Activated gamma-delta T cell treated with anti-CD3 and anti-CD28 coated beads, Interleukin-2, amount 50 U/mL, for 16 hours (primary cell): ENCODE data around the gene SLC34A1.

ENCODE experiments used
- DNase-seq: peaks from one replicate; pipeline ENCODE4 v3.0.0-alpha.2; 2020; ENCODE audit warnings: low read depth

Gene SLC34A1

DNA sequence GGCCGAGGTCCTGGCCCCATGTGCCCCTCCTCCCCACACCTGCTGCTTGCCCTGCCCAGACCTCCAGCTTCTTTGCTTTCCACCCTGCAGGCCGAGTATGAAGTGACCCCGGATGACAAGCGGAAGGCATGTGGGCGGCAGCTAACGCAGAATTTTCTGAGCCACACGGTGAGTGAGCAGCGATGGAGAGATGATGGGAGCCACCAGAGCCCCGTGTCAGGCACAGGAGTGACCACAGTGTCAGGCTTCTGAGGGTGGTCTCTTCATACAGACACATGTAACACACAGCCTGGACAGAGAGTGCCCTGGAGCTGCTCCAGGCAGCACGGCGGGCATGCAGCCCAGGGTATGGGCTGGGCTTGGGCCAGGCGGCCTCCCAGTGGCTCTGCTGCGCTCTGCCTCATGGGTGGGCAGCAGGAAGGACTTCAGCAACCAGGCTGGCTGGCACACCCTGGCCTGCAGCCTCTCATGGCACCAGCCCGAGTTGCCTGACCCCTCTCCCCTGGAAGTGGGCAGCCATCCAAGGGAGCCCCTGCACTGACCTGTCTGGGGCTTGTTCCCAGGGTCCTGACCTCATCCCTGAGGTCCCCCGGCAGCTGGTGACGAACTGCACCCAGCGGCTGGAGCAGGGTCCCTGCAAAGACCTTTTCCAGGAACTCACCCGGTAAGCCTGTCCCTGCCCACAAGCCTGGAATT lies 48.1 kb downstream of the SLC34A1 start:
- no peak for DNase-seq

DNA sequence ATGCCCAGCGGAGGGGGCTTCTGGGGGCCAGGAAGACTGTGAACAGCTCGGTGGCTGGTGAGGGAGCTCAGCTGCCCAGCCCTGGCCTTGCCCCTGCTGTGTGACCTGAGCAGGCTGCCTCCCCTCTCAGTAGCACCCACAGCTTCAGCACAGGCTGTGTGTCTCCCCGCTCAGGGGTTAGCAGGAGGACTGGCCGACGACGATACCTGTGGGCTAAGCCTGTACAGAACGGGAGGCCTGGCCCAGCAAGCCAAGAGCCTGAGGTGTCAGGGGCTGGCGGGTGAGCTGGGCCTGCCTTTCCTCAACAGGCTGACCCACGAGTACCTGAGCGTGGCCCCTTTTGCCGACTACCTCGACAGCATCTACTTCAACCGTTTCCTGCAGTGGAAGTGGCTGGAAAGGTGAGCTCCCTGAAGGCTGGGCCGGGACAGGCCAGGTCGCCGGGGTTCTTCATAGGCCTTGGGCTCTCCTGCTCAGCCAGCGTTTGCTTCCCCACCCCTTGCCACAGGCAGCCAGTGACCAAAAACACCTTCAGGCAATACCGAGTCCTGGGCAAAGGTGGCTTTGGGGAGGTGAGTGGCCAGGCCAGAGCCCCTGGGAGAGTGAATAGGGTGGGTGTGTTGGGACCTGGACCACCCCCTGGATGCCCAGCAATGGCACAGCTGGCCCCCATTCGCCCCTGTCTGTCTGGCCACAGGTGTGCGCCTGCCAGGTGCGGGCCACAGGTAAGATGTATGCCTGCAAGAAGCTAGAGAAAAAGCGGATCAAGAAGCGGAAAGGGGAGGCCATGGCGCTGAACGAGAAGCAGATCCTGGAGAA lies 48.8 kb downstream of the SLC34A1 start:
- DNase-seq: no peak

DNA sequence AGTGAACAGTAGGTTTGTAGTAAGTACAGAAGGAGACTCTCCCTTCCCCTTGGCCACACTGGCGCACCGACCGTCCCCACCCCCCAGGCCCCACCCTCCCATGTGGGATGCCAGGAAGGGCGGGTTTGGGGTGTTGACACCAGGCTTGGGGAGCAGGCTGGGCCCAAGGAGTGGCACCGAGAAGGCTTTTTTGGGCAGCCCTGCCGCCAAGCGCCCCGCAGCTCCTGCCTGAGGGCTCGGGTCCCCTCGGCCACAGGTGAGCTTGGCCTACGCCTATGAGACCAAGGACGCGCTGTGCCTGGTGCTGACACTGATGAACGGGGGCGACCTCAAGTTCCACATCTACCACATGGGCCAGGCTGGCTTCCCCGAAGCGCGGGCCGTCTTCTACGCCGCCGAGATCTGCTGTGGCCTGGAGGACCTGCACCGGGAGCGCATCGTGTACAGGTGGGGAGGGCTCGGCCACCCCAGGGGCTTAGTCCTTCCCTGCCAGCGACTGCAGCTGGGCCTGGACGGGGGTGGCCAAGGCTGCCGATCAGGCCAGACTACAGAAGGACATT lies 49.5 kb downstream of the SLC34A1 start:
- no peak for DNase-seq

DNA sequence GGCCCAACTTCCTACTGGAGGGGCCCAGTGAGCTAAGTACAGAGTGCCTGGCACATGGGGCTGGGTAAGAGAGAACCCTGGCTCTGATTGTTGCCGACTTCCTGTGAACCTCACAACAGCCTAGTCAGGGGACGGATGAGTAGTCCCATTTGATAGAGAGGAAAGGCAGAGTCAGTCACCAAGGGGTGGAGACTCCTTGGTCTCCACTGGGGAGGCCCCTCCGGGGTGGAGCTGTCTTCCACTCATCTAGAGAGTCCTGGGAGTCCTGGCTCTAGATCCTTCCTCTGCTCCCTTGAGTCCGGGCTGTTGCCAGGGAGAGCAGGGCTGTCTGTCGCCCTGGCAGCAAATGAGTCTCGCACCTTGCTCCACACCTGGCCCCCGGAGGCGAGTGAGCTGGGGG lies 50.2 kb downstream of the SLC34A1 start:
- no peak for DNase-seq

DNA sequence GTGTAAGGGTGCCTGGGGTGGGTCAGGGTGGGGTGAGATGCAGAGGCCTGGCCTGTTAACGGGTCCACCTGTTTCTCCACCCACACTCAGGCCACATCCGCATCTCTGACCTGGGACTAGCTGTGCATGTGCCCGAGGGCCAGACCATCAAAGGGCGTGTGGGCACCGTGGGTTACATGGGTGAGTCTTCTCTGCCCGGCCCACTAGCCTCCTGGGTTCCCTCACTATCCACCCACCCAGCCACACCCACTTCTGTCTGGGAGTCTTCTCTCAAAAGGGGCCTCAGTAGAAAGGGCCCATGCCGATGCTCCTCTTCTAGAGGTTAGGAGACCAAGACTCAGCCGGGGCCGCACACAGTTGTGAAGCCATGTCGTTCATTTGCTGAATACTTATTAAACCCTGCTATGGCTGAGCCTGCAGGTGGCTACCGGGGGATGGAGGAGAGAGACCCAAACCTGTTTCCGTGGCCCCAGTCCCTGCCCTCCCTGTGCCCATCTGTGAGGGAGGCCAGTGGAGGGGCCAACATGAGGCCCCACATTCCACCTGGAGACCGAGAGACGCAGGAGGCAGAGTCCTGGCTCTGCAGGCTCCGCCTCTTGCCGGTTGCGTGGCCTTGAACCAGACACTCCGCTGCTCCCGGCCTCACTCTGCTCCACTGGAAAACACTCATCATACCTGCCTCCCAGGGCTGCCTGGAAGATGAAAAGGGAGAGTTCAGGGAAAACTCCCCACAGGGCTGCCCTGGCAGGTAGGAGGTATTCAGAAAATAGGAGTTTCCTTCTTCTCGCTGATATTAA lies 50.9 kb downstream of the SLC34A1 start:
- no peak for DNase-seq

DNA sequence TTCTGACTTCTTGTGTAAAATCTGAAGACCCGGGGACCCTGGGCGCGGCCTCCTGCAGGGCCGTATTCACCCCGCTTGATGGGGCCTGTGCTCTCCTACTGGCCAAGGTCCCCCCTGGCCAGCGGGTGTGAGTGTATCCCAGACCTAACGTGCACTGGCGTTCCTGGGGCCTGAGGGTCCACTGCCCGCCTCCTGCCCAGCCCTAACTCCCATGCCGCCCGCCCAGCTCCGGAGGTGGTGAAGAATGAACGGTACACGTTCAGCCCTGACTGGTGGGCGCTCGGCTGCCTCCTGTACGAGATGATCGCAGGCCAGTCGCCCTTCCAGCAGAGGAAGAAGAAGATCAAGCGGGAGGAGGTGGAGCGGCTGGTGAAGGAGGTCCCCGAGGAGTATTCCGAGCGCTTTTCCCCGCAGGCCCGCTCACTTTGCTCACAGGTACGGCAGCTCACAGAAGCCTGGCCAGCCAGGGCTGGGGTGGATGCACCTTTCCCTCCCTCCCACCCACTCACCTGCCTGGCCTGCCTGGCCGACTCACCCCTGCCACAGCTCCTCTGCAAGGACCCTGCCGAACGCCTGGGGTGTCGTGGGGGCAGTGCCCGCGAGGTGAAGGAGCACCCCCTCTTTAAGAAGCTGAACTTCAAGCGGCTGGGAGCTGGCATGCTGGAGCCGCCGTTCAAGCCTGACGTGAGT lies 51.8 kb downstream of the SLC34A1 start:
- DNase-seq: no peak

DNA sequence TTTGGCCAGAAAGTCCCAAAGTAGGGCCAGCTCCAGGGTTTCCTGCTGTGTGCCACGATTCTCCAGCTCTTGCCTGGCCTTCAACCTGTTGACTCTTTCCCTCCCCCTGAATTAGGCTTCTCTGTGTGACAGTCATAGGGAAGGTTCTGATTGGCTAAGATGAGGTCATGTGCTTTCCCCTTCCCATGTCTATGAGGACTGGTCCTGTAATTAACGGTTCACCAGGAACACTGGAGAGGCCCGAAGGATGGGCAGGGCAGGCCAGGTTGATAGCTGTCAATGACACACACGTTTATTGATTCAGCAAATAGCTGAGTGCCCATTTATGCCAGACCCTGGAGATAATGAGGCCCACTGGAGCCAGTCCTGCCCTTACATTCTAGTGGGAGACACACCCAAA lies 53.4 kb downstream of the SLC34A1 start:
- DNase-seq: no peak

DNA sequence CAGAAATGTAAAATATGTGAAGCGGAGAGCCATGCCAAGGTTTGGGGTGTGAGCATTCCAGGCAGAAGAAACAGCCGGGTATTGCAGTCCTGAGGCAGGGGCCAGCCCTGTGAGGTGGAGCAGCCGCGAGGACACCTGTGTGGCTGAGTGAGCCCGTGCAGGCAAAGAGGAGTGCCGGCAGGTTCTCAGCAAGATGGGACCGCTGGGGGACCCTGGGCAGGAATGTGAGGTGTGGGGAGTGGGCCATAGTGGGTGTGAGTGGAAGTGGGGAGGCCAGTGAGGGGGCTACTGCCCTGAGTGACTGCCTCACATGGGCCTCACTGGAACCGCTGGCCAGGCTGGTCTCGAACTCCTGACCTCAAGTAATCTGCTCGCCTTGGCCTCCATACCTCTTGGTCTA lies 54.2 kb downstream of the SLC34A1 start:
- DNase-seq: no peak

DNA sequence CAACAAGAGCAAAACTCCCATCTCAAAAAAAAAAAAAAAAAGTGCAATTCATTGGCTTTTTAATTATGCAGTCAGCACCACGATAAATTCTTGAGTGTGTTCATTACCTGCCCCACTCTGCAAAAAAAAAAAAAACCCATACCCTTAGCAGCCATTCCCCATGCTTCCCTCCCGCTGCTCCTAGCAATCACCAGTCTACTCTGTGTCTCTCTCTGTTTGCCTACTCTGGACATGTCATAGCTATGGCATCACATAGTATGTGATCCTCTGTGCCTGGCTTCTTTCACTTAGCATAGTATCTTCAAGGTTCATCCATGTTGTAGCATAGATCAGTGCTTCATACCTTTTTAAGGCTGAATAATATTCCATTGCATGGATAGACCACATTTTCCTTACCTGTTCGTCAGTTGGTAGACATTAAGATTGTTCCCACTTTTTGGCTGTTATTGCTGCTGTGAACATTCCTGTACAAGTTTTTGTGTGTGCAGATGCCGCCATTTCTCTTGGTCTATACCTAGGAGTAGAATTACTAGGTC lies 55.4 kb downstream of the SLC34A1 start:
- no peak for DNase-seq

DNA sequence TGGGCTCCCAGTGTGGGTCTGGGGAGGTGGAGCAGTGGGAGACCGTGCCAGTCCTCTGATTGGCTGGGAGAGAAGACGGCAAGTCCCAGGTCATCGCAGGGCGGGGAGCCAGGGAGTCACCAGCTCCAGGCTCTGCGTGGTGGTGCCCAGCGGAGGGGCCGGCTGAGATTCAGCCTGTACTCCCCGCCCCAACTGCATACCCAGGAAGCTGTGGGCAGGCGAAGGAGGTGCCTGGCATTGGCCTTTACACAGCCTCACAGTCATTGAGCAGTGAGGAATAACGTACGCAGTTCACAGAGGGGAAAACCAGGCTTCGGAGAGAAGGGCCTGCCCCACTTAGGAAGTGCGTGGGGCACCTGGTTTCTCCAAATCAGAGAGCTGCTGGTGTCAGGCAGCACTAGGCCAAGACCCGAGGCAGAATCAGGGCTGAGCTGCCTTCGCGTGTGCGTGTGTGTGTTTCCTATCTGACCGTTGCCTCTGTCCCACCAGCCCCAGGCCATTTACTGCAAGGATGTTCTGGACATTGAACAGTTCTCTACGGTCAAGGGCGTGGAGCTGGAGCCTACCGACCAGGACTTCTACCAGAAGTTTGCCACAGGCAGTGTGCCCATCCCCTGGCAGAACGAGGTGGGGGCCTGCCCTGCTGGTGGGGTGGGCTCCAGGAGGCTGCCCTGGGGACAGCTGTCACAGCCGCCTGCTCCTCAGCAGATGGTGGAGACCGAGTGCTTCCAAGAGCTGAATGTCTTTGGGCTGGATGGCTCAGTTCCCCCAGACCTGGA lies 56.2 kb downstream of the SLC34A1 start:
- no peak for DNase-seq

DNA sequence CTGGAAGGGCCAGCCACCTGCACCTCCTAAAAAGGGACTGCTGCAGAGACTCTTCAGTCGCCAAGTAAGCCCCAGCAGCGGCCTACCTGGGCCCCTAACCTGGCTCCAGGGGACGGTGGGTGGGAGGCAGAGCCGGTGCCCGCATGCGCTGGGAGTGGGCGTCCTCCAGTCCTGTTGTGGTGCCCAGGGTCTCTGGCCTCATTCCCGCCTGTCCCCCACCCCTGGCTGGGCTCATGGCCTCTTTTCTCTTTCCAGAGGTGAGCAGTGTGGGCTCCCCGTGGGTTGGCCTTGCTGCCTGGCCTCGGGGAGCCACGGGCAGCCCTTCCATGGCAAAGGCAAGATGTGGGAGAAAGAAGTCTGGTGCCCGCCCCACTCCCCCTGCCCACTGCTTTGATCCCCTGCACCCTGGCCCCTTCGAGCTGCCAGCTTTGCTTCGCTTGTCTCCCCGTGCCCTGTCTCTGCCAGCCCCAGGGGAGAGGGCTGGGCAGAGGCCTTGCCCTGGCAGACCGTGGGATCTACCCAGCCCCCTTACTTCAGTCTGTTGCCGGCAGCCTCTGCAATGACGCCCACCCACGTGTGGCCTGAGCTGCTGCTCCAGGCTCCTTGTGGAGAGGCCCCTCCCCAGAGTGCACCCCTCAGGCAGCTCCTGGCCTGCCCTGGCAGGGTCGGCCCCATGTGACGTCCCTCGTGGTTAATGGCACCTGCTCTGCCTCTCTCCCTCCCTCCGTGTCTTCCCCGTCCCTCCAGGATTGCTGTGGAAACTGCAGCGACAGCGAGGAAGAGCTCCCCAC lies 57.0 kb downstream of the SLC34A1 start:
- DNase-seq: no peak

DNA sequence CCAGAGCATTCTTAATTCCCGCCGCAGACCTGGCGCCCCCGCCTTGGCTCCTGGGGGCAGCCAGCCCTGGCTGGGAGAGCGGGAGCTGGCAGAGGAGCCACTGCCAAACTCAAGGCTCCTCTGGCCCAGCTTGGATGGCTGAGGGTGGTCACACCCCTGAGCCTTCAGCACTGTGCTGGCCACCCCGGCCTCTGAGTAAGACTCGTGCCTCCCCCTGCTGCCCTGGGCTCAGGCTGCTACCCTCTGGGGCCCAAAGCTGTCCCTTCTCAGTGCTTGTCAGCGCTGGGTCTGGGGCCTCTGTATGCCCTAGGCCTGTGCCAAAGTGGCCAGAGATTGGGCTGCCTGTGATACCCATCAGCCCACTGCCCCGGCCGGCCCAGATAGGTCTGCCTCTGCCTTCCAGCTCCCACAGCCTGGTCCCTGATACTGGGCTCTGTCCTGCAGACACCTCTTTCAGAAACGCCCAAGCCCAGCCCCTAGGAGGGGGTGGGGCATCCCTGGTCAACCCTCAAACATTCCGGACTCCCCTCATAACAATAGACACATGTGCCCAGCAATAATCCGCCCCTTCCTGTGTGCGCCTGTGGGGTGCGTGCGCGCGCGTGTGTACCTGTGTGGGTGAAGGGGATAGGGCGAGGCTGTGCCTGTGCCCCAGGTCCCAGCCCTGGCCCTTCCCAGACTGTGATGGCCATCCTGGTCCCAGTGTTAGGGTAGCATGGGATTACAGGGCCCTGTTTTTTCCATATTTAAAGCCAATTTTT lies 58.0 kb downstream of the SLC34A1 start:
- DNase-seq: no peak

DNA sequence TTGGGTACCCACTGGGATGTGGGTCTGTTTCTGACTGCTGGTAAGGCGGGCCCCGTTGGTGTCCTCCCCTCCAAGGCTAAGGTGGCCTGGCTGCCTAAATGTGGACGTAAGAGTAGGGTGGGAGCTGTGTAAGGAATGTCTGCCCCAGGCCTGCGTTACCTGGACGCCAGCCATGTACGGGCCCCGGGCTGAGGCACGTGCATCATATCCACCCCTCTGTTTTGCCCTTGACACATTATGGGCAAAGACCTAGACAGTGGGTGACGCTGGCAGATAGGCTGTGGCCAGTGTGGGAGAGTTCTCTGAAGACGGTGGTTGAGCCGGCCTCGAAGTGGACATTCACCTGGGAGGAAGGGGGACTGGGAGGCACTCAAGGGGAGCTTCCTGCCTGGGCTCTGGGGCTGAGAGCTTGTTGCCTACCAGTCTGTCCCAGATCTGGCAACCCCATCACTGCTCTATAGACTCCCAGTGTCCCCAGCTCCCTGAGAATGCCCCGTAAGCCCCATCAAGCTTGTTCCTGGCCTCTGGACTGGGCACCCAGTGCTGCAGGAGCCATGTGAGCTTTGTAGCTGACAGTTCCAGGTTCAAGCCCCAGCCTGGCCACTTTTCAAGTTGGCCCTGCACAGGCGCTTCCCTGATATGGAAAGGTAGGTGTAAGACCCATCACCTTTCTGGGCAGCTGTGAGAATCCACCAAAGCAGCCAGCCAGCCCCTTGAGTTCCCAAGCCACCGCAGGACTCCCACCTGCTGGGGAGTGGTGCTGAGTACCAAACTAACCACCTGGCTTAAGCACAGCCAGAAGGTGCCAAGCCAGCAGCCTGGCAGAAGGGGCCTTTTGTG lies 59.1 kb downstream of the SLC34A1 start:
- DNase-seq: no peak

DNA sequence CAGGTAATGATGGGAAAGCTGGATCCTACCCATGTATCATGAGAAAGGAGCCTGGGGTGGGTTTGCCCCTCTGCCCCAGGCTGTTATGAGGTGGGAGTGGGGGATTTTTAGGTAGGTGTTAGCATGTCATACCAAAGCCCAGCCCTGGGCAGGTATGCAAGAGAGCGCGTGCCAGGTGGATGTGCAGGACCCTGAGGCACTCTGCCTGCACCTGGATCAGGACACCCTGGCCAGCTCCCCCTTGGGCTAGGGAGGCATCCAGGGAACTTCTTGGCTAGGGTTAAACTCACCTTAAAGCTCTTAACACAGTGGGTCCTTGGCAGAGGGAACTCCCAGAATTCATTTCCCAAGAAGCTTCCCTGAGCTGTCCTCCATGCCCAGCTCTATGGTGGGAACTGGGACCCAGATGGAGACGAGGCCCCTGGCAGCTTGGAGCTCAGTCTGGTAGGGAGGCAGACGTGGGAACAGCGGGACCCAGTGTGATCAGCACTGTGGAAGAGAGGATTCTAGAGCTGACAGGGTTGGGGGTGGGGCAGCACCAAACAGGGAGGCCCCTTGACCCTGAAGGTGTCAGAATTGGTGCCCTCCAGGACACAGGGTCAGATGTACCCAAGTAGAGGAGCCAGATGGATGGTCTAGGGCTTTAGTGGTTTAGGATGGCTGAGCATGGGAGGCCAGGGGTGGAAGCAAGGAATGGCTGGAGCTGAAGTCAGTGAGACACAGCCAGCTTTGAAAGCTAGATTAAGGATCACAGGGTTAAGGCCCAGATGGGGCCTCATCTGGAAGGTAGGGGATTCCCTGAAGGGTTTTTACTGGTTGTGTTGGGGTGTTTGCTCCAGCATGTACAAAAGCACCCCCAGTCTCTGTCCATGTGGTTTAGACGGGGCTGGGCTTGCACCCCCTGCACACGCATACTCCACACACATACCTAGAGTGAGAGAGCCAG lies 60.1 kb downstream of the SLC34A1 start:
- no peak for DNase-seq

DNA sequence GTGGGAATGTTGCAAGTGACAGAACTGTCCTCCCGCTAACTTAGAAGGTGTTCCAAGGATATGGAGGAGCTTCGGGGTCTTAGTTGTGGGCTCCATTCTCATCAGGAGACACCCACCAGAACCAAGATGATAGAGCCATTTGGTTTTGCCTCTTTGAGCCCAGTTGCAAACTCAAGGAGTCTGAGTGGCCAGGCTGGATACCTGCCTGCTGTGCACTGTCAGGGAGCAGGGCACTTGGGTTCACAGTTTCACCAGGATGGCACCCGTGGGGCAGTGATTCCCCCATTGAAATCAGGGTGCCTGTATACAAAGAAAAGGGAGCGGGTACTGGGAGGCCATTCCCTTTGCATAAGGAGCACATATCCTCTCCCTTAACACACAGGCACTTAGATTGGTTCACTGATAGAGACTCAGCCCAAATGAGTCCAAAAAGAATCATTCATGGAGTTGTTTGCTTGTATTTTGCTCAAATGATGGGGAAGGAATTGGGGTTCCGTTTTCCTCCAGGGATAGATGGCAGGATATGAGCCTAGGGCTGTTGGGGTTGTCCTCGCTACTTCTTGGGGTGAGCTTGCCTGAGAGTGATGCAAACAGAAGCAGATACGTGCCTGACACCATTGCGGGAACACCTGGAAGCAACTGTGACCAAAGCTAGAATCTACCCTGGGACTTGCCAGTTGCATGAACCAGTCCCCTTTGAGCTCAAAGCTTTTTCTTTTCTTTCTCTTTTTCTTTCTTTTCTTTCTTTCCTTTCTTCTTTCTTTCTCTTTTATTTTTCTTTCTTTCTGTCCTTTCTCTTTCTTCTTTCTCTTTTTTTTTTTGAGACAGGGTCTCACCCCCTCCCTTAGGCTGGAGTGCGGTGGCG lies 61.0 kb downstream of the SLC34A1 start:
- DNase-seq: no peak

DNA sequence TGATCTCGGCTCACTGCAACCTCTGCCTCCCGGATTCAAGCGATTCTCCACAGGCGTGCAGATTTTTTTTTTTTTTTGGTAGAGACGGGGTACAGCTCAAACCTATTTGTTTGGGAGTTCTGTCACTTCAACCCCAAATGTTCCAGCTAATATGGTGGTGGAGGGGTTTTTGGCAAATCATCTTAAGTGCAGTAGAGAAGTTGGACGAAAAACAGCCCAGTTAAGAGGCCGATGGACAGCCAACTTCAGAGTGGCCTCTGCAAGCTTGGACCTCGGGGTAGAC lies 61.6 kb downstream of the SLC34A1 start:
- DNase-seq: no peak
